ENCODE measurements around the gene MAP2K2. TPM values are rescaled to one million over a fixed set of nuclear protein-coding genes. Genes with fewer than 3 reads are reported as not detected.
A peak's percentile ranks its signal among the peaks of the same experiment; 100 is the strongest.
"Not testable (repeated sequence)": the region's sequence is repeated elsewhere in the genome, so short reads cannot be mapped to it uniquely, and the experiment has no call there.

MAP2K2 gene
- total RNA-seq, result 149 and 154 TPM in 2 replicates
- long read RNA-seq, partial matches to known transcripts, result 2 of 3 reads
- long read RNA-seq, other reads (novel, unspliced or antisense), result 1 of 3 reads

DNA sequence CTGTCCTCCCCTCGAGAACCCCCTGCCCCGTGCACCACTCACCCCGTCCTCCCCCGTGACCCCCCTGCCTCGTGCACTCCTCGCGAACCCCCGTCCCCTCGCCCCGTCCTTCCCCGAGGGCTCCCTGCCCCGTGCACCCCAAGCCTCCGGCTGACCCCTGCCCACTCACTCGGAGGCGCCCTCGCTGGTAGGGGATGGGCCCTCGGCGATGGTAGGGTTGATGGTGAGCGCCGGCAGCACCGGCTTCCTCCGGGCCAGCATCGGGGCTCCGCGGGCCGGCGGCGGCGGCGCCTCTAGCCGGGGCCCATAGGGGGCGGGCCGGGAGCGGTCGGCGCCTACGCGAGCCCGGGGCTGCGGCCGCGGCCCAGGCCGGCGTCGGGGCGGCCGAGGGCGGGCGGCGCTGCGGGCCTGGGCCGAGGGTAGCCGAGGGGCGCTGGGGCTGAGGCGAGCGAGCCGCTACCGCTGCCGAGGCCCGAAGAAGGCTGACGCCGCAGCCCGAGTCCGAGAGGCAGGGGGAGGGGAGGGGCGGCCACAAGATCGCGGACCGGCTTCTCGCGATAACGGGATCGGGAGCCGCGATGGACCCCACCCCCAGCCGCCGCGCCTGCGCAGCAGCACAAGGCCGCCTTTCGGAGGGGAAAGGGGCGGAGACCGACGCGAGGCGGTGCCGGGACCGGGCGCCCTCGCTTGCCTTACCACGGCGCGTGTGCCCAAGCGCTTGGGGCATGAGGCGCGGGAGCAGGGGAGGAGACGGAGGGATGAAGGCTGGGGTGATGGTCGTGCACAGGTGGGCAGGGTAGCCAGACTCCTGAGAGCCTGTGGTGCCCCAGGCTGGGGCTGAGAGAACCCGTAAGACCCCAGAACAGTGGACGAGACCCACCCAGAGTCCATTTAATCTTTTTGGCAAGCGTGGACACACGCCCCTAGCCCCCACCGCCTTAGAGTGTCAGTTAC lies at the start of gene MAP2K2:
TSS of gene MAP2K2 (minus strand) at position 508 of the 954 bp plus-strand sequence. CDS start at position 261, 247 bp downstream.
- Mint-ChIP-seq H3K4me3 (ENCODE audit: low read depth) (peak within 1 kb of the TSS; percentile 90), H3K9me3 (ENCODE audit: low read depth) (no peaks in the 10 kb centered on the region), H3K4me1 (ENCODE audit: low read depth) (peaks cover 12% of the 10 kb centered on the region), H3K27me3 (no peaks in the 10 kb centered on the region), H3K27ac (peak within 1 kb of the TSS; percentile 93), H3K36me3 (ENCODE audit: insufficient read depth) (peaks cover 2% of the 10 kb centered on the region)
- TF ChIP-seq, protein P1, sequence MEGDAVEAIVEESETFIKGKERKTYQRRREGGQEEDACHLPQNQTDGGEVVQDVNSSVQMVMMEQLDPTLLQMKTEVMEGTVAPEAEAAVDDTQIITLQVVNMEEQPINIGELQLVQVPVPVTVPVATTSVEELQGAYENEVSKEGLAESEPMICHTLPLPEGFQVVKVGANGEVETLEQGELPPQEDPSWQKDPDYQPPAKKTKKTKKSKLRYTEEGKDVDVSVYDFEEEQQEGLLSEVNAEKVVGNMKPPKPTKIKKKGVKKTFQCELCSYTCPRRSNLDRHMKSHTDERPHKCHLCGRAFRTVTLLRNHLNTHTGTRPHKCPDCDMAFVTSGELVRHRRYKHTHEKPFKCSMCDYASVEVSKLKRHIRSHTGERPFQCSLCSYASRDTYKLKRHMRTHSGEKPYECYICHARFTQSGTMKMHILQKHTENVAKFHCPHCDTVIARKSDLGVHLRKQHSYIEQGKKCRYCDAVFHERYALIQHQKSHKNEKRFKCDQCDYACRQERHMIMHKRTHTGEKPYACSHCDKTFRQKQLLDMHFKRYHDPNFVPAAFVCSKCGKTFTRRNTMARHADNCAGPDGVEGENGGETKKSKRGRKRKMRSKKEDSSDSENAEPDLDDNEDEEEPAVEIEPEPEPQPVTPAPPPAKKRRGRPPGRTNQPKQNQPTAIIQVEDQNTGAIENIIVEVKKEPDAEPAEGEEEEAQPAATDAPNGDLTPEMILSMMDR (IDR thresholded peaks at IDR 0.05; ENCODE audit: unreplicated experiment), result peak; percentile 22
- peak; percentile 95 for DNase-seq (ENCODE audit: low spot score, unreplicated experiment)

DNA sequence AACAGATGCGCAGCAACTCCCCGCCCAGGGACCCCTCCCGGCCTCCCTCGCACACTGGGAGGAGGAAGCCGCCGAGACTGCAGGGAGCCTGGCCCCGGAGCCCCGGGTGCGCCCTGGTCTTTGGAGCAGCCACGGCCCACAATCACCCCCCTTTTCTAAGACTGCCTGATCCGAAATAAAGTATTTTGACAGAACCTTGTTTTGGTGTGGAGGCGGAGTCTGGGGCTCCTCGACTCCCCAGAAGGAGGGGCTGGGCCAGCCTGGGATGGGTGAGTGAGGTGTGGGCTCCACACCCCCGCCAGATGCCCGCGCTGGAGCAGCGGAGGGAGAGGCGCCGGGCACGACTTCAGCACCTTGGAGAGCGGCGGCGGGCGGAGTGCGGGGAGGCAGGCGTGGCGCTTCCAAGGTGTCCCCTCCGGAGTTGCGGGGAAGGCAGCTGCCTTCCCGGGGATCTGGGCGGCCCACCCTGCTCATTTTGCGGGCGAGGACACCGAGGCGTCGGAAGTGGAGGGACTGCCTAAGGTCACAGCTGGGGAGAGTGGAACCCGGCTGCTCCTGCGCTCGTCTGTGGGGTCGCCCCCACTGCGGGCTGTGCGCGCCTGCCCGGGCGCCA lies 49.0 kb upstream of the MAP2K2 start:
- H3K27me3 Mint-ChIP-seq, result peaks cover 7% of the 10 kb centered on the region
- no peaks in the 10 kb centered on the region for H3K4me1 Mint-ChIP-seq (ENCODE audit: low read depth)
- H3K36me3 Mint-ChIP-seq (ENCODE audit: insufficient read depth), result peaks cover 2% of the 10 kb centered on the region
- no peaks in the 10 kb centered on the region for H3K9me3 Mint-ChIP-seq (ENCODE audit: low read depth)
- H3K4me3 Mint-ChIP-seq (ENCODE audit: low read depth), result no peak overlapping the region
- DNase-seq (ENCODE audit: low spot score, unreplicated experiment), result peak; percentile 85
- no peak overlapping the region for H3K27ac Mint-ChIP-seq
- TF ChIP-seq, protein P1 (IDR thresholded peaks at IDR 0.05; ENCODE audit: unreplicated experiment), result no peak

DNA sequence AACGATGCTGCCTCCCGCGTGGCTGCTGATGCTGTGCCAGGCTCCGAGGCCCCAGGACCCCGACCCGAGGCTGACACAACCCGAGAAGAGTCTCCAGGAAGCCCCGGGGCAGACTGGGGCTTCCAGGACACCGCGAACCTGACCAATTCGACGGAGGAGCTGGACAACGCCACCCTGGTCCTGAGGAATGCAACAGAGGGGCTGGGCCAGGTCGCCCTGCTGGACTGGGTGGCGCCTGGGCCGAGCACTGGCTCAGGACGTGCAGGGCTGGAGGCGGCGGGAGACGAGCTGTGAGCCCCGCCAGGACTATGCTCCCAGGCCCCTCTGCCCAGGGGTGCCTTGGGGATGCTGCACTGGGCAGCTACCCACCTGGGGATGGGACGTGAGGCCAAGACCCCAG lies 47.8 kb upstream of the MAP2K2 start:
- Mint-ChIP-seq H3K36me3 (ENCODE audit: insufficient read depth) (no peaks in the 10 kb centered on the region), H3K4me3 (ENCODE audit: low read depth) (no peak overlapping the region), H3K9me3 (ENCODE audit: low read depth) (no peaks in the 10 kb centered on the region), H3K27me3 (peaks cover 7% of the 10 kb centered on the region), H3K27ac (no peak overlapping the region), H3K4me1 (ENCODE audit: low read depth) (no peaks in the 10 kb centered on the region)
- TF ChIP-seq, protein P1 (IDR thresholded peaks at IDR 0.05; ENCODE audit: unreplicated experiment), result no peak
- no peak for DNase-seq (ENCODE audit: low spot score, unreplicated experiment)

DNA sequence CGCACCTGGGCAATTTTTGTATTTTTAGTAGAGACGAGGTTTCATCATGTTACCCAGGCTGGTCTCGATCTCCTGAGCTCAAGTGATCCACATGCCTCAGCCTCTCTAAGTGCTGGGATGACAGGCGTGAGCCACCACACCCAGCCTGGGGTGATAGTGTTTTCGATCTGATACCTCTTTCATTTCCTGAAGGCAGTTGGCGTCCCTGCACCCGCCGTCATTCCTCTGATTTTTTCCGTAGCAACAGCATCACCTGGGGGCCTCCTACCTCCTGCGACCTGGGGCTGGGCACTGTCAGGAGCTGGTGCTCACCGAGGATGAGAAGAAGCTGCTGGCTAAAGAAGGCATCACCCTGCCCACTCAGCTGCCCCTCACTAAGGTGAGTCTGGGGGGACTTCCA lies 40.3 kb upstream of the MAP2K2 start:
- no peak for DNase-seq (ENCODE audit: low spot score, unreplicated experiment)
- no peaks in the 10 kb centered on the region for H3K9me3 Mint-ChIP-seq (ENCODE audit: low read depth)
- no peaks in the 10 kb centered on the region for H3K4me1 Mint-ChIP-seq (ENCODE audit: low read depth)
- TF ChIP-seq, protein P1 (IDR thresholded peaks at IDR 0.05; ENCODE audit: unreplicated experiment), result no peak
- H3K36me3 Mint-ChIP-seq (ENCODE audit: insufficient read depth), result no peaks in the 10 kb centered on the region
- H3K4me3 Mint-ChIP-seq (ENCODE audit: low read depth), result no peak overlapping the region
- H3K27me3 Mint-ChIP-seq, result no peaks in the 10 kb centered on the region
- H3K27ac Mint-ChIP-seq, result no peak overlapping the region

DNA sequence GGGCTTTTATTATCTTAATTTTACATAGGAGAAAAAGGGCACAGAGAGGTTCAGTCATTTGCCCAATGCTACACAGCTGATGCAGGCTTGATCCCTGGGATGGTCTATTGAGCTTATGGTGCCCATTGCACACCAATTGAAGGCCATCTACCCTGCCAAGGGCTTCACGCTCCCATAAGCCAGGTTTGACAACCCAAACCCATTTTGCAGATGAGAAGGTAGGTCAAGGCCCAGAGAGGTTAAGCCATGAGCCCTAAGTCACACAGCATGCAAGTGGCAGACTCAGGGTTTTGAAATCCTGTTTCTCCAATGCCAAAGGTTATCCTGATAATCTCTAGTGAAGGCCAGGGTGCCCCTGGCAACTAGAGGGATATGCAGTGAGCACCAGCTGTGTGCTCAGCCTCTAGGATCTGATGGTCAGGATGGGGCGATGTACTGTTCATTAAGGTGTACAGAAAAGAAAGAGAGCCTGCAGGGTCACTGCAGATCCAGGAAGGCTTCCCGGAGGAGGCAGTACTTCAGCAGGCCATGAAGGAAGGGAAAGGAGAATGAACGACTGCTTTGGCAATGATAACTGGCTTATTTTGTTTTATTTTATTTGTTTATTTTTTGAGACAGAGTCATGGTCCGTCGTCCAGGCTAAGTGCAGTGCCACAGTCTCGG lies 37.6 kb upstream of the MAP2K2 start:
- no peak overlapping the region for H3K27ac Mint-ChIP-seq
- TF ChIP-seq, protein P1 (IDR thresholded peaks at IDR 0.05; ENCODE audit: unreplicated experiment), result no peak
- DNase-seq (ENCODE audit: low spot score, unreplicated experiment), result no peak
- no peaks in the 10 kb centered on the region for H3K36me3 Mint-ChIP-seq (ENCODE audit: insufficient read depth)
- H3K9me3 Mint-ChIP-seq (ENCODE audit: low read depth), result no peaks in the 10 kb centered on the region
- H3K27me3 Mint-ChIP-seq, result no peaks in the 10 kb centered on the region
- no peak overlapping the region for H3K4me3 Mint-ChIP-seq (ENCODE audit: low read depth)
- H3K4me1 Mint-ChIP-seq (ENCODE audit: low read depth), result no peaks in the 10 kb centered on the region

DNA sequence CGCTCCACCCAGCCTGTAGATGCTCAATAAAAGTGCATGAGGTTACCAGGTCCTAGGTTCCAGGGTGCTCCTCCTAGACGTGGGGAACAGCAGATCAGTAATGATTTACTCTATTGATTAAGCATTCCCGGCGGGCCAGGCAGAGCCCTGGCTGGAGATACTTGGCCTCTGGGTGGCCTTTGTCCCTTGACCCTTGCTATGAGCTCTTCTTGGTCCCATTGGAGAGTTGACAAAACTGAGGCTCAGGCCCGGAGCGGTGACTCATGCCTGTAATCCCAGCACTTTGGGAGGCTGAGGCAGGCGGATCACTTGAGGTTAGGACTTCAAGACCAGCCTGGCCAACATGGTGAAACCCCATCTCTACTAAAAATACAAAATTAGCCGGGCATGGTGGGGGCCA lies 34.0 kb upstream of the MAP2K2 start:
- not testable (repeated sequence) for DNase-seq (ENCODE audit: low spot score, unreplicated experiment); H3K27ac Mint-ChIP-seq; H3K4me3 Mint-ChIP-seq (ENCODE audit: low read depth); H3K36me3 Mint-ChIP-seq (ENCODE audit: insufficient read depth); H3K4me1 Mint-ChIP-seq (ENCODE audit: low read depth); H3K9me3 Mint-ChIP-seq (ENCODE audit: low read depth); H3K27me3 Mint-ChIP-seq
